Activated T-cell treated with anti-CD3 and anti-CD28 coated beads, Interleukin-2, amount 50 U/mL, for 72 hours (primary cell): ENCODE results near the gene NRCAM. TPM values are rescaled to one million over a fixed set of nuclear protein-coding genes. Genes with fewer than 3 reads are reported as not detected.

Experiments
- total RNA-seq, 2 donors: library from RNA; stranded (reverse); gene quantifications; one replicate each; pipeline ENCODE4 v1.2.3, GENCODE V29; 2022

Gene NRCAM
- total RNA-seq, 2 donors from 2014 or later = 2.5 to 4.1 TPM

Other genes starting within 250 kb of the NRCAM start
- gene PNPLA8, start 69.7 kb upstream of the NRCAM start, total RNA-seq = 10 to 100 TPM; 23.1 to 29.9 TPM
- 10 to 100 TPM; 29.2 to 31.1 TPM for gene THAP5, start 113.3 kb upstream of the NRCAM start, total RNA-seq
- gene DNAJB9, start 113.4 kb upstream of the NRCAM start, total RNA-seq = 10 to 100 TPM; 23.2 to 42.1 TPM